Liver (tissue), 9 donors: Measurements from ENCODE around the gene CDCA3. TPM values are rescaled to one million over a fixed set of nuclear protein-coding genes. Genes with fewer than 3 reads are reported as not detected.

Experiments used
- DNase-seq: peaks from one replicate; pipeline ENCODE4 v3.0.0-alpha.2; 2017; ENCODE audit warnings: low spot score
- H3K27ac ChIP-seq, 2 donors: one replicate each; pipeline ENCODE4 v1.7.0; 2013; ENCODE audit warnings: inconsistent platforms in 2 of 2, low read length in 2 of 2, control low read depth in 1 of 2, low read depth in 1 of 2, mild to moderate bottlenecking in 1 of 2
- H3K27me3 ChIP-seq, 4 donors: one replicate each; pipeline versions ENCODE4 v1.6.1 to v1.7.0; 2013; ENCODE audit warnings: low read length in 3 of 4, inconsistent platforms in 1 of 4, mild to moderate bottlenecking in 1 of 4, moderate library complexity in 1 of 4; ENCODE audit not compliant: control insufficient read depth in 4 of 4, insufficient read depth in 4 of 4
- H3K36me3 ChIP-seq, 4 donors: one replicate each; pipeline versions ENCODE4 v1.6.1 to v1.7.0; 2013; ENCODE audit warnings: low read length in 3 of 4, mild to moderate bottlenecking in 3 of 4, low read depth in 1 of 4, moderate library complexity in 1 of 4; ENCODE audit not compliant: control insufficient read depth in 4 of 4, insufficient read depth in 3 of 4
- H3K4me1 ChIP-seq, 4 donors: one replicate each; pipeline versions ENCODE4 v1.6.1 to v1.7.0; 2013; ENCODE audit warnings: low read length in 3 of 4, mild to moderate bottlenecking in 3 of 4, moderate library complexity in 1 of 4; ENCODE audit not compliant: control insufficient read depth in 4 of 4, insufficient read depth in 4 of 4
- H3K4me3 ChIP-seq, 3 donors: one replicate each; pipeline versions ENCODE4 v1.6.1 to v1.7.0; 2013; ENCODE audit warnings: low read length in 3 of 3, control low read depth in 1 of 3, low read depth in 1 of 3, mild to moderate bottlenecking in 1 of 3
- H3K9ac ChIP-seq, 2 donors: one replicate each; pipeline ENCODE4 v1.7.0; 2013; ENCODE audit warnings: low read length in 2 of 2, mild to moderate bottlenecking in 2 of 2, moderate library complexity in 2 of 2, control low read depth in 1 of 2, low read depth in 1 of 2
- H3K9me3 ChIP-seq, 4 donors: one replicate each; pipeline versions ENCODE4 v1.6.1 to v1.7.0; 2013; ENCODE audit warnings: low read length in 3 of 4; ENCODE audit not compliant: control insufficient read depth in 4 of 4
- FOXA1 ChIP-seq: IDR thresholded peaks from 2 replicates; pipeline ENCODE4 v1.6.1; 2016; ENCODE audit warnings: antibody characterized with exemption
- FOXA2 ChIP-seq: IDR thresholded peaks from 2 replicates; pipeline ENCODE4 v1.6.1; 2016; ENCODE audit warnings: antibody characterized with exemption
- HNF4A ChIP-seq, 2 donors: conservative IDR thresholded peaks; 2 replicates each; pipeline ENCODE4 v1.6.1; 2016; ENCODE audit warnings: antibody characterized with exemption in 2 of 2, mild to moderate bottlenecking in 2 of 2
- SP1 ChIP-seq: IDR thresholded peaks from 2 replicates; pipeline ENCODE4 v1.6.1; 2018; ENCODE audit warnings: antibody characterized with exemption, mild to moderate bottlenecking
- TAF1 ChIP-seq: conservative IDR thresholded peaks from 2 replicates; pipeline ENCODE4 v1.6.1; 2016; ENCODE audit warnings: antibody characterized with exemption, mild to moderate bottlenecking
- YY1 ChIP-seq: IDR thresholded peaks from 2 replicates; pipeline ENCODE4 v1.6.1; 2016; ENCODE audit warnings: antibody characterized with exemption, mild to moderate bottlenecking
- WGBS: extraction: QIAGEN DNeasy Blood & Tissue Kit; methylation state at CpG from one replicate; pipeline ENCODE4 v1.1.7; 2013; 5-methylcytosine and 5-hydroxymethylcytosine counted together
- polyA plus RNA-seq, 2 donors: library from polyadenylated mRNA; stranded (reverse) in 1 of 2; unstranded in 1 of 2; fragments of 200-250 nt in 1 of 2; fragments of >200 nt in 1 of 2; fragmentation: Nextera tagmentation in 1 of 2; extraction: Ambion mirVana in 1 of 2; gene quantifications; one replicate each; pipeline versions ENCODE4 v1.2.1 to v1.2.3, GENCODE V29; 2013 to 2015
- total RNA-seq, 2 donors: library from RNA; depleted of rRNA; stranded (reverse); fragments of >200 nt; gene quantifications; one replicate each; pipeline ENCODE4 v1.2.3, GENCODE V29; 2014
- TF ChIP-seq, protein P1 (sequence below): IDR thresholded peaks from 2 replicates; pipeline ENCODE4 v1.6.1; 2016; ENCODE audit warnings: antibody characterized with exemption, mild to moderate bottlenecking
- TF ChIP-seq, protein P2 (sequence below): fragments of 150-350 bp; IDR thresholded peaks from 2 replicates; pipeline ENCODE4 v1.5.1; 2017; ENCODE audit warnings: improper control_type of control experiment, low read depth, low read length; ENCODE audit not compliant: missing input control
- TF ChIP-seq, protein P3 (sequence below): IDR thresholded peaks from 2 replicates; pipeline ENCODE4 v1.6.1; 2016; ENCODE audit warnings: antibody characterized with exemption
- TF ChIP-seq, protein P4 (sequence below): IDR thresholded peaks from 2 replicates; pipeline ENCODE4 v1.6.1; 2016; ENCODE audit warnings: antibody characterized with exemption
- TF ChIP-seq, protein P5 (sequence below): IDR thresholded peaks from 2 replicates; pipeline ENCODE4 v1.6.1; 2016; ENCODE audit warnings: antibody characterized with exemption
- donor health status: healthy.
- donor health status: healthy.
- donor health status: healthy.
- donor health status: healthy.
- donor health status: healthy.

The CDCA3 gene
- total and polyA plus RNA-seq, 4 donors: 0.25 to 26.0 (median 2.6) TPM

DNA sequence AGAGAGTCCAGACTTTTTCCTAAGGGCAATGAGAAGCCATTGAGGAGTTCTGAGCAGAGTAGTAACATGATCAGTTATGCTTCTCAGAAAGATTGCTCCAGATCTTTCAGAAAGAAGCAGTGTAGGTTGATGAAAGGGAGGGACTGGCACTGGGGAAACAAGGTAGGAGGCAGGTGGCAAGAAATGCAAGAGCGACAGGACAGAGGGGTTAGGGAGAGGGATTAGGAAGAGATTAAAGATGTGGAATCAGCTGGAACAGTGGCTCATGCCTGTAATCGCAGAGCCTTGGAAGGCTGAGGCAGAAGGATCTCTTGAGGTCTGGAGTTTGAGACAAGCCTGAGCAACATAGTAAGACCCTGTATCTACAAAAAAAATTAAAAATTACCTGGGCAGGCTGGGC lies 3.4 kb downstream of the CDCA3 start (continued):
- TF ChIP-seq SP1 (no peak), TAF1 (no peak), YY1 (no peak)
- TF ChIP-seq, protein P1, sequence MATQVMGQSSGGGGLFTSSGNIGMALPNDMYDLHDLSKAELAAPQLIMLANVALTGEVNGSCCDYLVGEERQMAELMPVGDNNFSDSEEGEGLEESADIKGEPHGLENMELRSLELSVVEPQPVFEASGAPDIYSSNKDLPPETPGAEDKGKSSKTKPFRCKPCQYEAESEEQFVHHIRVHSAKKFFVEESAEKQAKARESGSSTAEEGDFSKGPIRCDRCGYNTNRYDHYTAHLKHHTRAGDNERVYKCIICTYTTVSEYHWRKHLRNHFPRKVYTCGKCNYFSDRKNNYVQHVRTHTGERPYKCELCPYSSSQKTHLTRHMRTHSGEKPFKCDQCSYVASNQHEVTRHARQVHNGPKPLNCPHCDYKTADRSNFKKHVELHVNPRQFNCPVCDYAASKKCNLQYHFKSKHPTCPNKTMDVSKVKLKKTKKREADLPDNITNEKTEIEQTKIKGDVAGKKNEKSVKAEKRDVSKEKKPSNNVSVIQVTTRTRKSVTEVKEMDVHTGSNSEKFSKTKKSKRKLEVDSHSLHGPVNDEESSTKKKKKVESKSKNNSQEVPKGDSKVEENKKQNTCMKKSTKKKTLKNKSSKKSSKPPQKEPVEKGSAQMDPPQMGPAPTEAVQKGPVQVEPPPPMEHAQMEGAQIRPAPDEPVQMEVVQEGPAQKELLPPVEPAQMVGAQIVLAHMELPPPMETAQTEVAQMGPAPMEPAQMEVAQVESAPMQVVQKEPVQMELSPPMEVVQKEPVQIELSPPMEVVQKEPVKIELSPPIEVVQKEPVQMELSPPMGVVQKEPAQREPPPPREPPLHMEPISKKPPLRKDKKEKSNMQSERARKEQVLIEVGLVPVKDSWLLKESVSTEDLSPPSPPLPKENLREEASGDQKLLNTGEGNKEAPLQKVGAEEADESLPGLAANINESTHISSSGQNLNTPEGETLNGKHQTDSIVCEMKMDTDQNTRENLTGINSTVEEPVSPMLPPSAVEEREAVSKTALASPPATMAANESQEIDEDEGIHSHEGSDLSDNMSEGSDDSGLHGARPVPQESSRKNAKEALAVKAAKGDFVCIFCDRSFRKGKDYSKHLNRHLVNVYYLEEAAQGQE: no peak

DNA sequence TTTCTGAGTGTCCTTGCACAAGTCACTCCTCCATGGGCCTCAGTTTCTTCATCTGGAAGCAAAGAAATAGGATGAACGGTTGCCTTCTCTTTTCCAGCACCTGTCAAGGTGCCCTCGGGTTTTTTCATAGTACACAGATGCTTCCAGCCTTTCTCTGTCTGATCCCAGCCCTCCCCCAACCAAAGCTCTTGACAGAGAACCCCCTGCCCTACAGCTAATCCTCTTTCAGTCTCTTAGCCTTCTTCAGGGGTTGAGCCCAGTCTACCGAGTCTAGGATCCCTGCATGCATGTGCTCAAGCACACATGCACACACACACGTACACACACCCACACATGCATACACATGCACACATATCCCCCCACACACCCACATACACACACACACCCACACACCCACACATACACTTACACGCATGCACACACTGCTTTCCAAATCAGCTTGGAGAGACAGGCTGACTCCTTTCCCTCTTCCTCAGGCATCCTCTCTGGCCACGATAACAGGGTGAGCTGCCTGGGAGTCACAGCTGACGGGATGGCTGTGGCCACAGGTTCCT lies 4.7 kb downstream of the CDCA3 start:
- Histone ChIP-seq H3K27me3 (no peaks in the 10 kb centered on the region), H3K9ac (no peak overlapping the region), H3K36me3 (no peaks in the 10 kb centered on the region), H3K9me3 (no peaks in the 10 kb centered on the region), H3K27ac (no peak overlapping the region), H3K4me3 (no peak overlapping the region), H3K4me1 (peaks cover 0 to 7% (median 3%) of the 10 kb centered on the region in 4 donors)
- WGBS: 91% methylated on average over 7 of the region's 7 CpGs
- no peak for DNase-seq
- TF ChIP-seq, protein P2, sequence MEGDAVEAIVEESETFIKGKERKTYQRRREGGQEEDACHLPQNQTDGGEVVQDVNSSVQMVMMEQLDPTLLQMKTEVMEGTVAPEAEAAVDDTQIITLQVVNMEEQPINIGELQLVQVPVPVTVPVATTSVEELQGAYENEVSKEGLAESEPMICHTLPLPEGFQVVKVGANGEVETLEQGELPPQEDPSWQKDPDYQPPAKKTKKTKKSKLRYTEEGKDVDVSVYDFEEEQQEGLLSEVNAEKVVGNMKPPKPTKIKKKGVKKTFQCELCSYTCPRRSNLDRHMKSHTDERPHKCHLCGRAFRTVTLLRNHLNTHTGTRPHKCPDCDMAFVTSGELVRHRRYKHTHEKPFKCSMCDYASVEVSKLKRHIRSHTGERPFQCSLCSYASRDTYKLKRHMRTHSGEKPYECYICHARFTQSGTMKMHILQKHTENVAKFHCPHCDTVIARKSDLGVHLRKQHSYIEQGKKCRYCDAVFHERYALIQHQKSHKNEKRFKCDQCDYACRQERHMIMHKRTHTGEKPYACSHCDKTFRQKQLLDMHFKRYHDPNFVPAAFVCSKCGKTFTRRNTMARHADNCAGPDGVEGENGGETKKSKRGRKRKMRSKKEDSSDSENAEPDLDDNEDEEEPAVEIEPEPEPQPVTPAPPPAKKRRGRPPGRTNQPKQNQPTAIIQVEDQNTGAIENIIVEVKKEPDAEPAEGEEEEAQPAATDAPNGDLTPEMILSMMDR: no peak

DNA sequence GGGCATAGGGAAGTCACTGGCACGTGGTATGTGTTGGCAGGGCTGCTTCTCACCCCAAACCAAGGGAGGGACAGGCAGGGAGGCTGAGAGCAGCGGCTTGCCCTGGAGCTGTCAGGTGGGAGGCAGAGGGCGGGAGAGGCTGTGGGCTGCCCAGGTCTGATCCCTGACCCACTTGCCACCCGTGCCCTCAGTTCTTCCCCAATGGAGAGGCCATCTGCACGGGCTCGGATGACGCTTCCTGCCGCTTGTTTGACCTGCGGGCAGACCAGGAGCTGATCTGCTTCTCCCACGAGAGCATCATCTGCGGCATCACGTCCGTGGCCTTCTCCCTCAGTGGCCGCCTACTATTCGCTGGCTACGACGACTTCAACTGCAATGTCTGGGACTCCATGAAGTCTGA lies 5.7 kb downstream of the CDCA3 start:
- Histone ChIP-seq H3K9ac (no peak overlapping the region), H3K4me3 (no peak overlapping the region), H3K27ac (no peak overlapping the region), H3K36me3 (no peaks in the 10 kb centered on the region), H3K9me3 (no peaks in the 10 kb centered on the region), H3K27me3 (no peaks in the 10 kb centered on the region), H3K4me1 (no peaks in the 10 kb centered on the region)
- 96% methylated on average over 17 of the region's 17 CpGs for WGBS
- TF ChIP-seq, protein P3, sequence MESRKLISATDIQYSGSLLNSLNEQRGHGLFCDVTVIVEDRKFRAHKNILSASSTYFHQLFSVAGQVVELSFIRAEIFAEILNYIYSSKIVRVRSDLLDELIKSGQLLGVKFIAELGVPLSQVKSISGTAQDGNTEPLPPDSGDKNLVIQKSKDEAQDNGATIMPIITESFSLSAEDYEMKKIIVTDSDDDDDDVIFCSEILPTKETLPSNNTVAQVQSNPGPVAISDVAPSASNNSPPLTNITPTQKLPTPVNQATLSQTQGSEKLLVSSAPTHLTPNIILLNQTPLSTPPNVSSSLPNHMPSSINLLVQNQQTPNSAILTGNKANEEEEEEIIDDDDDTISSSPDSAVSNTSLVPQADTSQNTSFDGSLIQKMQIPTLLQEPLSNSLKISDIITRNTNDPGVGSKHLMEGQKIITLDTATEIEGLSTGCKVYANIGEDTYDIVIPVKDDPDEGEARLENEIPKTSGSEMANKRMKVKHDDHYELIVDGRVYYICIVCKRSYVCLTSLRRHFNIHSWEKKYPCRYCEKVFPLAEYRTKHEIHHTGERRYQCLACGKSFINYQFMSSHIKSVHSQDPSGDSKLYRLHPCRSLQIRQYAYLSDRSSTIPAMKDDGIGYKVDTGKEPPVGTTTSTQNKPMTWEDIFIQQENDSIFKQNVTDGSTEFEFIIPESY: no peak
- TF ChIP-seq, protein P1: no peak
- TF ChIP-seq, protein P4, sequence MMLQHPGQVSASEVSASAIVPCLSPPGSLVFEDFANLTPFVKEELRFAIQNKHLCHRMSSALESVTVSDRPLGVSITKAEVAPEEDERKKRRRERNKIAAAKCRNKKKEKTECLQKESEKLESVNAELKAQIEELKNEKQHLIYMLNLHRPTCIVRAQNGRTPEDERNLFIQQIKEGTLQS: no peak
- TF ChIP-seq, protein P5, sequence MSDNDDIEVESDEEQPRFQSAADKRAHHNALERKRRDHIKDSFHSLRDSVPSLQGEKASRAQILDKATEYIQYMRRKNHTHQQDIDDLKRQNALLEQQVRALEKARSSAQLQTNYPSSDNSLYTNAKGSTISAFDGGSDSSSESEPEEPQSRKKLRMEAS: no peak
- TF ChIP-seq FOXA1: no peak
- no peak for TF ChIP-seq FOXA2
- TF ChIP-seq HNF4A (conservative IDR thresholded peaks at IDR 0.05): no peak
- no peak for DNase-seq
